ENCODE data around the gene CSRNP3.

CSRNP3 gene

DNA sequence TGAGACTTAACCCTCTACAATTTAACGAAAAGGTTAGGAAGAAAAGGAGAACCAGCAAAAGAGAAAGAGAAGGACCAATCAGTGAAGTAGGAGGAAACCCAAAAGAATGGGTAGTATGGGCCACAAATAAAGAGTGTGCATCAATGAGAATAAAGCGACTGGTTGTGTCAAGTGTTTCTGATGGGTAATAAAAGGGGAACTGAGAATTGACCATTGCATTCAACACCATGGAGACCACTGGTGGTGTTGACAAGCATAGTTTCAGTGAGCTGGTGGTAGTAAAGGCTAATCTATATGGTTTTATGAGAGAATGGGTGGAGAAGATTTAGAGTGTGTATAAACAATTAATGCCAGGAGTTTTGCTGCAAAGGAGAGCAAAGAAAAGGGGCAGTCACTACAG lies 75.4 kb downstream of the CSRNP3 start:
- DNase-seq (ENCODE audit: low read depth in 2 of 2), result no peak

DNA sequence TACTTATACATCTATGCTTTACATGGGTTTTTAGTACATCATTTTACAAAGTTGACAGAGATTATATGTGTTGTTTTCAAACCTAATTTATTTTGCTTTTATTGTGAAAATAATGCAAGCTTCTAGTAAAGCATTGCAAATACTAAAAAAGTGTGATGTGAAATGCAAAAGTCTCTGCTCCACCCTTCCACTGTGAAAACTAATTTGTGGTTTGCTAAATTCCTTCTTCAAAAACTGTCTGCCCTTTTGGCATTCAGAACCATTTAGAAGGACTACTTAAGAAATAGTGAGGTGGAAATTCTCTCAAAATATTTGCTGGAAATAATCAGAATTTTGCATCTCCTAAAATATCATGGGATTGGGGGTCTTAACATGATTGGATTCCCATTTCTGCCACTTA lies 78.4 kb downstream of the CSRNP3 start:
- no peak for DNase-seq (ENCODE audit: low read depth in 2 of 2)

DNA sequence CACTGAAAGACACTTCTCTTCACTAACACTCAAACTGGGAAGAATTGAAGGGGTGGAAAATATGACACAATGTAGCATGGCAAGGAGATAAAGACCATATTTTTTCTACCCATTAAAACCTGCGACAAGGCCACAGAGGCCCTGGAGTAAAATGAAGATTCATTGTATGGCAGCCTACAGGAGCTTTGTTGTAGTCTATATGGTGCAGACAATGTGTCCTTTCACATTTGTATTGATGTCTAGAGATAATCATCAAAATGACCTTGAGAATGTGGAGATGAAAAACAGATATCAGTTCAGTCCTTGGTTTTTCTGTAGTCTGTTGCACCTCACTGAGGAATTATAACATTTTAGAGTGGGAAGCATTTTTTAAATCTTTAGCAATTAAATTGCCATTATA lies 80.1 kb downstream of the CSRNP3 start:
- no peak for DNase-seq (ENCODE audit: low read depth in 2 of 2)

DNA sequence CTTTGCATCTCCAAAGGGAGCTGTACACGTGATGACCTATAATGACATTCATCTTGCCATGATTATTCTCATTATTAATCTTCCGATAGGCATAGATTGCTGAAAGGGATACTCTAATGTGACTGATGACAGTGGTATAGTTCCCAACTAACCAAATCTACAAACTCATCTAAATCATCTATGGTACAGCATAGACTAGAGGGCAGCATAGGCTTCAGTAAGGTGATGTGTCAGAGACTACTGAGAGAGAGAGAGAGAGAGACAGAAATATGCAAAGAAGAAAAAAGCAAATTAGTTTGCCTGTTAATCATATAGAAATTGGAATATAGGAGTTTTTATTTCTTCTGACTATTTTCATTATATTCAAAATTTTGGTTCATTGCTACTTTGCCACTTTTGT lies 89.3 kb downstream of the CSRNP3 start:
- no peak for DNase-seq (ENCODE audit: low read depth in 2 of 2)

DNA sequence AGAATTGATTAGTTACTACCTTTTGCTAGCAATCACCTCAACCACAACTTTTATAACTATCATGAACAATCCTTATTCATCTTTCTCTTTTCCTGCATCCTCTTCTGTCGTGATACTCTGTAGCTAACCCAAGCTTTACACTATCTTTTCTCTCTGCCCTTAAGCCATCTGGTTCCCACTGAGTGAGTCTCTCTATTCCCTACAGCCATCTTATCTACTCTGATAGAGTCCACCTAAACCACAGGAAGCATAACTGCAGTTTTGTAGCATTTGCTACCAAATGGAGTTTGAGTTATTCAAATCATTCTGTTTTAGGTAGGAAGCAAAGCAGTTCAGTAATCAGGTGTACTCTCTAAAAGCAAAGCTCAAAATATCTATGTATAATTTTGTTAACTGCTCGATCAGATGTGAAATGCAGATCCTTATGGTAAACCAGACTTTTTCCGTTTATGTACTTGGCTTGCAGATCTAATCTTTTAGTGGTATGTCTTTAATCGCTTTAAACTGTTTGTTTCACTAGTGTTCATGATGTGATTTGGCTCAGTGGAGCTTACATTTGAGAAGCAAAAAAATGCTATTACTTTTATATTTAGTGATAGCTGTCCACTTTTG lies 91.0 kb downstream of the CSRNP3 start:
- no peak for DNase-seq (ENCODE audit: low read depth in 2 of 2)

DNA sequence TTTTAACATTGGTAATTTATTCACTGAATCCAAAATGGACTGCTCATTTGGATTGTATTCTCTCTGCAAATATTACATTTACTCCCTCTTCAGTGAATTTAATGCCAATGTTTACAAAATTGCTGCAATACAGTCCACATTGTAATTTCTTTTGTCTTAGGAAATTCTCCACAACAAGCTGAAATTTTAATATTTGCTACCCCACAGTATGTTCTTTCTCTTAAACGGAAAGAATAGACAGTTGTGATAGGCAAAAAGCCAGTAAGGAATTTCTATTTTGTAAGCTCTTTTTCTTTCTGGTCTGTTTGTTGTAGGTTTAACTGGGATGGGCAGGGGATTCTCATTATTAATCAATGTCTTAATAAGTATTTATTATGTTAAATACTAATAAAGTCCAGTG lies 92.0 kb downstream of the CSRNP3 start:
- no peak for DNase-seq (ENCODE audit: low read depth in 2 of 2)

DNA sequence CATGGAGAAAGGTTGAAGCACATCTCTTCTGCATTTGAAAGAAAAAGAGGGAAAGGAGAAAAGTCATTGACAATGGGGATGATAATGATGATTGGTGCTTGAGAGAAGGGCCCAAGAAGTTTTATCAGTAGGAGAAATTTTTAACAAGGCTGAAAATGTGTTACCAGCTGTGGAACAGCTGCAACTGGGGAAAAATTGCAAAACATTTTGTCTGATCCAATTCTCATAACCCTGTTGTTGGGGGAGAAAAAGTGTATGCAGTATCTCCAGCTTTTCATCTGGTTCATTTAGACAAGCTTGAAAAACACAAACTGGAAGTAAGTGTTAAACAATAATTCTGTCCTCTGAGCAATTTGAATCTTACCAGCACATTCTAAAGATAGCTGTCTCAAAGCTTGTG lies 92.7 kb downstream of the CSRNP3 start:
- DNase-seq (ENCODE audit: low read depth in 2 of 2), result no peak

DNA sequence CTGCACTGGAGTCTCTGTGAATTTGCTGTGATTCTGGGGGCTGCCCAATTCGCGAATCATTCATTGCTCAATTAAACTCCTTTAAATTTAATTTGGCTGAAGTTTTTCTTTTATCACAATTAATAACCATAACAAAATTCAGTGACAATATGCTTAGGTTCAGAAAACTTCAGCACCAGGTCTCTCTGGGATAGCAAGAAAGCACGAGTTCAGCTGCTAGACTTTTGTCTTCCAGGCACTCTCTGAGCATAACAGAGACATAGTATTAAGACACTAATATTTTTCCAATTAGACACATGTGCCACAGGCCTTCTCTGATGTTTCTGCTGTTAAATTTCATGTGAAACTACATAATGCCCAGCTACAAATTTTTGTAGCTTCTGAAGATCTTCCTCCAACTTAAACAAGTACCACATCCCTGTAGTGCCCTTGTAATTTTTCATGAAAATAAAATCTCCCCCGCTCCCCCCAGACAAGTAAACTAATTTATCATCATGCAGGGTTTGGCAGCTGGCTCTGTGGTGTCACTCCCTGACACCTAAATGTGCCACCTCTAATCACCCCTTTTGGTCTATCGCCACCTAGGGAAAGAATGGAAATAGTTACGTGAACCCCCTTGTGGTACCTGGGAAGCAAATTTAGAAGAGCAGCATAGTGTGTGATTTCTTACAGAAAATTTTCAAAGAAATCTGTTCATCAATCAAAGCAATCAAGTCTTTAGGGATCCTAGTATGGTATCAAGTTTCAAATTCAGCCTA lies 94.1 kb downstream of the CSRNP3 start:
- no peak for DNase-seq (ENCODE audit: low read depth in 2 of 2)

DNA sequence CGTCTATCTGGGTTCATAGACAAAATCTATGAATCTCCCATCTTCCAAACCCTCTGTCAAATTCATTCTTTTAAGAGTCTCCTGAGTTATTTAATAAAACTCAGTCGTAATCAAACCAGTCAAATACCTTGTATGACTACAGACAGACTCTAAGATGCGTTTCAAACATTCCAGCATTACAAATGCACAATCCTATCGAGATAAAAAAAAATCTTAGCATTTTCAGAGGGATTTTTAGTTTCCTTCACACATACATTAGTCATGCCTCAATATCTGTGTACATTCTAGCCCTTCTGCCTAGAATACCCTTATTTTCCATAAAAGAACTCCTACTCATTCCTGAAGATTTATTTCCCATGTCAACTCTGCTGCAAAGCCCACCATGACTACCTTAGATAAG lies 96.5 kb downstream of the CSRNP3 start:
- no peak for DNase-seq (ENCODE audit: low read depth in 2 of 2)

DNA sequence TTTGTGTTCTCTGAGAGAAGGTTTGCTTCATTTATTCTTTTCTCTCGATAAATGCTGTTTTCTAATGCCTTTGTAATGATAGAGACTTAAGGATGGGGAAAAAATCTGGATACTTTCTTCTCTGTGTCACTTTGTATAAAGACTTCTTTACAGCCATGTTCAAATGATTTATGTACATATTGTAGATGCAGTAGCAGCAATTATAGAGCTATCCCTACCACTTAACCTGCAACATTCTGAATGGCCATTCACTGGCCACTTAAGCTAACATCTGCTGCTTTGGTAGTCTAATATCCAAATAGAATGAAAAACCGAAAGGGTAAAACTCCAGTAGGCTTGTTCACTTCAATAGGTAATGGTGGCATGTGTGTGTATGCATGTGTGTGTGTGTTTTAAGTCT lies 97.8 kb downstream of the CSRNP3 start:
- no peak for DNase-seq (ENCODE audit: low read depth in 2 of 2)

DNA sequence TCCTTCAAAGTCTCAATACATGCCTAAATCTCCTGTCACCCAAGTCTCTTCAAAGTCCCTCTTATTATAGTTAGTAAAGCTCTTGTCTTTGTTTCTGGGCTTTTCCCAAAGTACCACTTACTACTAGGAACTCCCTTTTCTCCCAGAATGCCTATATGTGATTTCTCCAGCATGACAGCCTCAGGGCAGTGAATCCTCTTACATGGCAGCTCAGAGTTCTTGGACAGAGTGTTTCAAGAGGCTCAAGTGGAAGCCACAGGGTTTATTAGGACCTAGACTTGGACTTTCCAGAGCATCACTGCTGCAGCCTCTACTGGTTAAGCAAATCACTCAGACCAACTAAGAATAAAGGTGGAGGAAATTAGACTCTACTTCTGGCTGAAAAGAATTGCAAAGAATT lies 98.9 kb downstream of the CSRNP3 start:
- DNase-seq (ENCODE audit: low read depth in 2 of 2), result no peak

DNA sequence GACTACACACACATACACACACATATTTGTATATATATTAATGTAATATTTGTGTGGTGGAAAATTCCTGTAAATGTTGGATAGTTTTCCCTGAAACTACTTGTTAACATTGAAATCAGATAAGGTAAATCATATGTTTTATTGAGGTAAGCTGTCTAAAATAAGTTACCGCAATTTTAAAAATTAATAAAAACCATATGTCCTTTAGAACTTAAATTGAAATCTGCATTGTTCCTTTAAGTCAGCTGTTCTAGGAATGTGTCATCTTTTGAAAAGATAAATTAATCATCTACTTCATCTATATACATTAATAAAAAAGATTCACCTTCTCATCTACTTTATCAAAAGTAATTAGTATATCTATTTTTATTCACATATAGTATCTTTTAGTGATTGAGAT lies 102.0 kb downstream of the CSRNP3 start:
- no peak for DNase-seq (ENCODE audit: low read depth in 2 of 2)

DNA sequence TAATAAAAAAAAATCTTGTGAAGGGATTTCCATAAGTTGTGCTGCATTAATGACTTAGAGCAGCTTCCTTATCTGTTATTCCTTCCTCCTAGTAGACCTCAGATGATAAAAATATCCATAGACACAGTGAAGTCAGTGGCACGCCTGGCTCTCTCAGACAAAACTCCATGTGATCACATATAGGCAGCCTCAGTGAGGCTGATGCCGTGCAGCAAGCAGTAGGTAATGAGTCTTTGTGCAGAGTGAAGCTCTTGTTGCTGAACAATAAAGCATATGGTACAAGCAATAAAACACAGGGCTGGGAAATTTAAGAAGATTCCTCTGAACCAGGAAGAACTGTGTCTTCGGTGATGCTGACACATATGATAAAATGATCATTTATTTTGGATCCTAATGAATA lies 102.7 kb downstream of the CSRNP3 start:
- no peak for DNase-seq (ENCODE audit: low read depth in 2 of 2)

DNA sequence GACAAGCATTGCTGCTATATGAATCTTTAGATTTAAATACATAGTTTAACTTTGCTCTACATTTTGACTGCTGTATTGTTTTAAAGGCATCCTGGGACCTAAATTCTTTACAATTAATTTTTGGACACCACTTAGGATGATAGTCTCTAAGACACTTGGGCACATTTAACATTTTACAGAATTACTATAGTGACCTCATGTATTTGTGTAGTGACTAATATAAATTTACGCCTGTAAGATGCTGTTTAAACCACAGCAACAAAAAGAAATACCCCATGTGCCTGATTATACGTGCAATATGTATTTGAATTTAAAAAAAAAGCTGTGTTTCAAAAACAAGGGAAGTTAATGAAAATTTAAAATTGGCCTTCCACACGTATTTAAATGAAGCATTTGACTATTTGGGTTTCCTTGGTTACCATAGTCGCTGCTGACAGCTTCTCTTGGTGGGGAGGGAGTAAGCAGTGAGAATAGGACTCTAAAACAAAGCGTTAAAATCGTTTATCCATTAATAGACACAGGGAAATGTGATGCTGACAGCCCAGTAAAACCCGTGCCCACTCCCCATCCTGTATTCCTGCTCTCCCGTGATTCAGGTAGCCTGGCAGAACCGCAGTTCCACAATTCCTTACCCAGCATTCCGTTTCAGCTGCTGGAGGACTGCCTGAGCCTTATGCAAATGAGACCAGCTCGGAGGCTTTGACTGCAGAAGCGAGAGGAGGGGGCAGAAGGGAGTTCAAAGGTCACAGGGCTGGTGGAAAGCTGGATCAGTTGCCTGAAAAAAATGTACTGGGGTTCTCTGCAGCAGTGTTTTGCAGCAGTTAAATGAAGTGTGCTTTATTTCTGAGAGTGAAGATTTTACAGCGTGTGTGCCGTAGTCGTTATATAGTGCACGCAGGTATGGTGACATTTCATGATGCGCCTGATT lies 104.3 kb downstream of the CSRNP3 start:
- DNase-seq (ENCODE audit: low read depth in 2 of 2), result no peak

DNA sequence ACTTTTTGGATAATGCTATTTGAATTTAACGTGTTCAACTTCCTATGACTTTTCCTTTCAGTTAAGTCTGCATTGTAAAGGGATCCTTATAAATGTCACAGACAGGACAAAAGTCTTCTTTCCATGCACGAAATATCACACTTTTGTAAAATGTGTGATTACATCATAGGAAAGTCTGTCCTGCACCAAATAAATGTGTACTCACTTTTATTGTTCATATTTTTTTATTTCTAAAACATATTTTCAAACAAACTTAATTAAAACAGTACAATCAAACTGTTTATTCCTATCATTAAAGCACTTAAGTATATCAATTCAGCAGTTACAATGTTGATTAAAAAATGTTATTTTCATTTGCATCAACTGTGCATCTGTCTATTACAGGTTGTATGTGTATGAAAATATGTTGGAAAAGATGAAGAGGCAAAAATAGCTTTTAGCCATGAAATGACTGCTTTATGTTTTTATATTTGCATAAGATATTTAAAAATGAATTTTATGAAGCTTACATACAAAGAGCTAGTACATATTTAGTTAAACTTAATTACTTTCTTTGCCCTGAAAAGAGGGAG lies 105.6 kb downstream of the CSRNP3 start:
- DNase-seq (ENCODE audit: low read depth in 2 of 2), result no peak

DNA sequence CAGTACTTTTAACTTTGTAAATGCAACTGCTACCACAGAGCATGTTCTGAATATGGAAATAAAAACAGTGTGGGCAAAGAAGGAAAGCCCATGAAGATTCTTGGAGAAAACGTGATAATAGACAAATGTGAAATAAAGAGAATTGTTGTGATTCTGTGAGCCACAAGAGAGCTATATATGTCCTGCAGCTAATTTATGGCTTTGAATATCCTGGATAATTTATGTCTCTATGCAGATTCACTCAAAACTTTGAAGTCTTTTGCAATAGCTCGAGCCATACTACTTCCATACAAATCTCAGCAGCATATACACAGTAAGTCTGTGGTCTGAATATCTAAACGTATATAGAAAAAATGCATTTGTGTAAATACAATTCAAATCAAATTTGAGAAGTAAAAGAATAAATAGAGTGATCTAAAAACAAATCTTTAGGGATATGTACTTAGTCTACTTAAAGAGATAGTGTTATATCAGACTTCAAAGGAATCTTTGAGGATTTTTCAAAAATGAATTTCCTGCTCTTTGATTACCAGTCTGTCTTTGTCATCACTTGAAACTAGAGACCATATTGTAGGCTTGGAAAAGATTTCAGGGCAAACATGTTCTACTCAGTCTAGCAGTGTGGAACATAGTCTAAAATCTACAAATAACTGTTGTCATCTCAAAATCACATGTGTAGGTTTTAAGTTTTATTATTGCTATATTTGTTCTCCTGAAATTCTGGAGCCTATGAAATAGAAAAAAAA lies 107.1 kb downstream of the CSRNP3 start:
- DNase-seq (ENCODE audit: low read depth in 2 of 2), result no peak

DNA sequence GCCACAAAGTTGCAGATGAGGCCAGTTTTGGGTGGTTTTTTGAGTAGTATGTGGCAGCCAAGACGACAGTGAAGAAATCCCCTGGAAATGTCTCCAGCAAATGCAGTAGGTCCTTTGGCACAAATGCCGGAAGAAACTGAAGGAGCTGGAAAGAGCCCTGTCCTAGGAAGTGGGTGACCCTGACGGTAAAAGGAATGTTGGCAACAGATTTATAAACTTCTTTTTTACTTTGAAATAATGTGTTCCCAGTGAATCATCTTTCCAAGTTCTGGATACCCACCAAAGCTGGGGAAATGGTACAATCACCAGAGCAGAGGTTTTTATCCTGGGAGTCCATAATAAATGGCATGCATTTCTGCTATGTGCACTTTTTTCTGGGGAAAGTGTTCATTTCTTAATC lies 112.9 kb downstream of the CSRNP3 start:
- no peak for DNase-seq (ENCODE audit: low read depth in 2 of 2)

DNA sequence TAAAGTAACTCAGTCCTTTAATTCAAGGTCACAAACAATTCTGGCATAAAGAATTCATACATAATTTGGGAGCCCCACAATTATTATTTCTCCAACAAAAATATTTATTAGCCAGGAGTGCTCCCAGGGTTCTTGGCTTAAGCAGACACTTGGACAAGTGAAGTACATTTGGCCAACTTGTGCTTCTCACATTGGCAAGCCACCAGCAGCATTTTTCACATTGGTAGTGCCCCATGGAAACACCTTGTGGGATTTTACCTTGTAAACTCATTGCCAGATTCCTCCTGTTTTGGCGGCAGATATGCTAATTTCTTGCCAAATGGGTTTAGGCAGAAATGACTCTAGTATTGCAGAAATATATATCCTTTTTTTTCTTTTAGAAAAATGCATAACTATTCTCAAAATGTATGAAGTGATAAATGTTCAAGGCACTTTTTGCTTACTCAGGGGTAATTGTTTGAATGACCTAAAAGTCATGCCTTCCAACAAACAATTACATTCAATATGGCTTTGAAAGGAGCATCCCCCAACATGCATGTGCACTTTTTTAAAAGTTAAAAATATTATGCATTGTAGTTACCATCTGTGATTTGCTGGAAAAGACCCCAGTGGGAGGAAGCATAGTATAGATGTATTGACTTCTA lies 113.5 kb downstream of the CSRNP3 start:
- DNase-seq (ENCODE audit: low read depth in 2 of 2), result no peak

DNA sequence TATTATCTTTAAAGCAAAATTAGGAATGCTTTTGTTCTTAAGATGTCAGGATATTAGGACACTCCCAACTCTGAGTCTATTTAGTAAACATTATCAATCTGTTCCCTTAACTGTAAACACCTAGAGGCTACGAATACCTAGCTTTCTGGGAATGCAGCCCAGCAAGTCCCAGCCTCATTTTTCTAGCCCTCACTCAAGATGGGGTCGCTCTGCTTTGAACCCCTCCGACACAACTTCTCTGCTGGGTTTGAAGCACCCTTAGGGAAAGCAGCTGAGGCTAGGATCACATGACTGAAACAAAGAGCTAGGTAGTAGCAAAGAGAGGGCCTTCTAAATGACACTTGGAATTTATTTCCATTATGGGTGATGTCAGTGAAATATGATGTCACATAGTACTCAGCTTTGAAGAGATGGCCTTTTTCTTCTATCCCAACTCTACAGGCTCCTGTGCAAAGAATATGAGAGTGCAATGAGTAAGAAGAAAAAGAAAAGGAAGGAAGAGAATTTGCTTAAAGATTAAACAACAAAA lies 114.7 kb downstream of the CSRNP3 start:
- DNase-seq (ENCODE audit: low read depth in 2 of 2), result no peak

DNA sequence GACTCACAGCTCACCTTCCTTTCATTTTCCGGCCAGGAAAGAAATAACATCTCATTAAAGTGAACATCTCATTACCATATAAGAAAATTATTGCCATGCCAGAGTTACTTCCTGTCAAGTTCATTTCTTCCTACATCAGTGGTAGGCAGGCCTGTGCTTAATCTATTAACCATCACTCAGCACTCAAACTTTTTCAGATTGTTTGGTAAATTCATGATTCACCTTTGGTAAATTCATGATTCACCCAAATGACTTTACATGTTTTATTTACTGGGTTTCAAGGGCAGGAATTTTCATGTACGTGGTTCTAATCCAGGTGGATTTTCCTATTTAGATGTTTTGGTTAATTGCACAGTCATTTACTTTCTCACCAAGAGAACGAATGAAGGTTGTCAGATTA lies 116.5 kb downstream of the CSRNP3 start:
- no peak for DNase-seq (ENCODE audit: low read depth in 2 of 2)

Measured in stimulated activated CD4-positive, alpha-beta T cell treated with anti-CD3 and anti-CD28 coated beads, Interleukin-4, amount 100 ng/mL, for 48 hours (primary cell).